Neutrophil (primary cell): Measurements from ENCODE around the gene SPACDR.

Source experiments
- H3K27ac ChIP-seq: fragments of 200-600 bp; sonication (generic); 2 replicates; pipeline ENCODE4 v1.5.1; 2016; ENCODE audit warnings: mild to moderate bottlenecking, moderate library complexity
- H3K27me3 ChIP-seq: fragments of 200-600 bp; sonication (generic); 2 replicates; pipeline ENCODE4 v1.6.0; 2016; ENCODE audit warnings: mild to moderate bottlenecking
- H3K36me3 ChIP-seq: fragments of 200-600 bp; sonication (generic); 2 replicates; pipeline ENCODE4 v1.5.1; 2017
- H3K4me1 ChIP-seq, 2 experiments: fragments of 200-600 bp in 1 of 2; sonication (generic) in 1 of 2; 1 replicate in 1 of 2; 2 replicates in 1 of 2; pipeline versions ENCODE4 v1.5.1 to v1.6.1; 2013 to 2016; ENCODE audit warnings: low read depth in 1 of 2, low read length in 1 of 2, mild to moderate bottlenecking in 1 of 2, moderate library complexity in 1 of 2; ENCODE audit not compliant: control insufficient read depth in 1 of 2, insufficient read depth in 1 of 2
- H3K4me3 ChIP-seq, 2 experiments: fragments of 200-600 bp in 1 of 2; sonication (generic) in 1 of 2; 1 replicate in 1 of 2; 2 replicates in 1 of 2; pipeline ENCODE4 v1.5.1; 2013 to 2016; ENCODE audit warnings: low read depth in 1 of 2, low read length in 1 of 2, mild to moderate bottlenecking in 1 of 2, moderate library complexity in 1 of 2
- H3K9me3 ChIP-seq: fragments of 200-600 bp; sonication (generic); 2 replicates; pipeline ENCODE4 v1.5.1; 2016
- TF ChIP-seq, protein P1 (sequence below): fragments of 200-600 bp; sonication (generic); IDR thresholded peaks from 2 replicates; pipeline ENCODE4 v1.5.1; 2016; ENCODE audit warnings: antibody characterized with exemption

Gene SPACDR

DNA sequence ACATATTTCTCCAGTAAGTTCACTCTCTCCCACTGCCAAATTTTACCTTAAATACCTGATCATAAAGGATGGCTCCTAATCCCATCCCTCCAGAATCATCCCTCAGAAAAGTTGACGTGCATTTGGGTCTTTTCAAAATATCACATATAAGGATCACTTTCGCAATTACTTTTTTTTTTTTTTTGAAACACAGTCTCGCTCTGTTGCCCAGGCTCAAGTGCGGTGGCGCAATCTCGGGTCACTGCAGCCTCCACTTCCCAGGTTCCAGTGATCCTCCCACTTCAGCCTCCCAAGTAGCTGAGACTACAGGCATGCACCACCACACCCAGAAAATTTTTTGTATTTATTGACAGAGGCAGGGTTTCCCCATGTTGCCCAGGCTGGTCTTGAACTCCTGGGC lies 53.0 kb downstream of the SPACDR start:
- no peaks in the 10 kb centered on the region for H3K9me3 ChIP-seq
- H3K36me3 ChIP-seq, result peaks cover 62% of the 10 kb centered on the region
- H3K27ac ChIP-seq, result no peak overlapping the region
- H3K4me1 ChIP-seq, result peaks cover 7 to 16% of the 10 kb centered on the region in 2 experiments
- TF ChIP-seq, protein P1, sequence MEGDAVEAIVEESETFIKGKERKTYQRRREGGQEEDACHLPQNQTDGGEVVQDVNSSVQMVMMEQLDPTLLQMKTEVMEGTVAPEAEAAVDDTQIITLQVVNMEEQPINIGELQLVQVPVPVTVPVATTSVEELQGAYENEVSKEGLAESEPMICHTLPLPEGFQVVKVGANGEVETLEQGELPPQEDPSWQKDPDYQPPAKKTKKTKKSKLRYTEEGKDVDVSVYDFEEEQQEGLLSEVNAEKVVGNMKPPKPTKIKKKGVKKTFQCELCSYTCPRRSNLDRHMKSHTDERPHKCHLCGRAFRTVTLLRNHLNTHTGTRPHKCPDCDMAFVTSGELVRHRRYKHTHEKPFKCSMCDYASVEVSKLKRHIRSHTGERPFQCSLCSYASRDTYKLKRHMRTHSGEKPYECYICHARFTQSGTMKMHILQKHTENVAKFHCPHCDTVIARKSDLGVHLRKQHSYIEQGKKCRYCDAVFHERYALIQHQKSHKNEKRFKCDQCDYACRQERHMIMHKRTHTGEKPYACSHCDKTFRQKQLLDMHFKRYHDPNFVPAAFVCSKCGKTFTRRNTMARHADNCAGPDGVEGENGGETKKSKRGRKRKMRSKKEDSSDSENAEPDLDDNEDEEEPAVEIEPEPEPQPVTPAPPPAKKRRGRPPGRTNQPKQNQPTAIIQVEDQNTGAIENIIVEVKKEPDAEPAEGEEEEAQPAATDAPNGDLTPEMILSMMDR, result no peak
- H3K4me3 ChIP-seq, result no peak overlapping the region
- H3K27me3 ChIP-seq, result no peaks in the 10 kb centered on the region

DNA sequence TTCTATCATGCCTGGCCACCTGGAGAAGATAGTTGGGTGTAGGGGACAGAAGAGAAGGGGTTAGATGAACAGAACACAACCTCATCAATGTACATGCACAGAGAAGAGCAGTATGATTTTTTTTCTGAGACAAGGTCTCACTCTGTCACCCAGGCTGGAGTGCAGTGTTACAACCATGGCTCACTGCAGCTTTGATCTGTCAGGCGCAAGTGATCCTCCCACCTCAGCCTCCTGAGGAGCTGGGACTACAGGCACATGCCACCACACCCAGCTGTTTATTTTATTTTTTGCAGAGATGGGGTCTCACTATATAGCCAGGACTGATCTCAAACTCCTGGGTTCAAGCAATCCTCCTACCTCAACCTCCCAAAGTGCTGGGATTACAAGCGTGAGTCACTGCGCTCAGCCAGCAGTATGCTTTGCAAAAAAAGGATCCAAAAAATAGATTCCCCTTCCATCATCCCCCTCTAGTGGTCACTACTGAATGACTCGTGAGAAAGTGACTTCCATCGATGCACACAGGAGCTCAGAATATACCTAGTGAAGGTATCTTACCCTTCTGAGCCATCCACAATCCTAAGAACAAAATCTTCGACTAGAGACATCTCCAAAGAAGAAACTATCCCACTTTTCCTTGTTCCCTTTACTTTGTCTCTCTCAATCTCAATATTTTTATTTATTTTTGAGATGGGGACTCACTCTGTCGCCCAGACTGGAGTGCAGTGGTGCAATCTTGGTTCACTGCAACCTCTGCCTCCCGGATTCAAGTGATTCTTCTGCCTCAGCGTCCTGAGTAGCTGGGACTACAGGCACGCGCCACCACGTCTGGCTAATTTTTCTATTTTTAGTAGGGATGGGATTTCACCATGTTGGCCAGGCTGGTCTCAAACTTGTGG lies 56.5 kb downstream of the SPACDR start:
- H3K36me3 ChIP-seq, result peaks cover 80% of the 10 kb centered on the region
- no peak overlapping the region for H3K4me3 ChIP-seq
- peak overlapping the region; percentile 47 for H3K27ac ChIP-seq
- H3K9me3 ChIP-seq, result no peaks in the 10 kb centered on the region
- TF ChIP-seq, protein P1, result no peak
- H3K4me1 ChIP-seq, result peaks cover 0 to 4% of the 10 kb centered on the region in 2 experiments
- H3K27me3 ChIP-seq, result no peaks in the 10 kb centered on the region

DNA sequence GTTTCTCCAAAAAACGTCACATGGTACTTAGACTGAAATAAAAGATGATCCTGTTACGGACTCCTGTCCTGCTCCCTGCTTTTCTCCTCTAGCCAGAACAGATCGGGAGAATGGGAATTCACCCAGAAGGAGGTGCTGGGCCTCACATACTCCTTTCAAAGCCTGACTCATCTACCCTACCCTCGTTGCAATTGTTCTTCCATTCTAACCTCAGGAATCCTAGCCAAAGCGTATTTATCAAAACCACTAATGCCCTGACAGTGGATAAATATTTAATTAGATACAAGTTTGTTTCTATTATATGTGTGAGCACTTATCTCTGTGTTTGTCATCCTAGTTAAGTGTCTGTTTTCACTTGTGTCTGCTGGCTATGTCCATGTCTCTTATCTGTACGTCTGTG lies 57.3 kb downstream of the SPACDR start:
- Histone ChIP-seq H3K9me3 (no peaks in the 10 kb centered on the region), H3K27ac (peak overlapping the region; percentile 47), H3K4me1 (peaks cover 0 to 4% of the 10 kb centered on the region in 2 experiments), H3K27me3 (no peaks in the 10 kb centered on the region), H3K4me3 (no peak overlapping the region), H3K36me3 (peaks cover 88% of the 10 kb centered on the region)
- TF ChIP-seq, protein P1, result no peak
